HL-60 (cell line): ENCODE results near the gene SMIM21.

Source experiments
- DNase-seq, 2 experiments: peaks; one replicate each; pipeline ENCODE4 v3.0.0-alpha.2; 2010 to 2020; ENCODE audit warnings: low read depth in 1 of 2, low spot score in 1 of 2
- H3K27ac ChIP-seq: fragments of 250-450 bp; sonication (Bioruptor Pico); replicated peaks from 2 replicates; pipeline ENCODE4 v1.5.1; 2020; ENCODE audit warnings: mild to moderate bottlenecking, moderate library complexity
- H3K27me3 ChIP-seq: fragments of 250-450 bp; sonication (Bioruptor Pico); 2 replicates; pipeline ENCODE4 v1.5.1; 2021; ENCODE audit warnings: mild to moderate bottlenecking, moderate library complexity; ENCODE audit not compliant: insufficient read depth, poor library complexity, severe bottlenecking
- H3K4me3 ChIP-seq: replicated peaks from 2 replicates; pipeline ENCODE4 v1.5.1; 2011; ENCODE audit warnings: mild to moderate bottlenecking, control low read depth, low read length; ENCODE audit not compliant: insufficient read depth
- CTCF ChIP-seq: IDR thresholded peaks from one replicate; pipeline ENCODE4 v1.5.1; 2011; ENCODE audit warnings: low read length, control low read depth, inconsistent platforms; ENCODE audit not compliant: insufficient read depth
- GABPA ChIP-seq: IDR thresholded peaks from 2 replicates; pipeline ENCODE4 v1.6.1; 2012; ENCODE audit warnings: low read depth
- POLR2AphosphoS5 ChIP-seq: IDR thresholded peaks from 2 replicates; pipeline ENCODE4 v1.6.1; 2012; ENCODE audit warnings: low read depth
- REST ChIP-seq: IDR thresholded peaks from 2 replicates; pipeline ENCODE4 v1.6.1; 2012; ENCODE audit warnings: low read depth; ENCODE audit not compliant: insufficient replicate concordance
- SPI1 ChIP-seq: IDR thresholded peaks from 2 replicates; pipeline ENCODE4 v1.6.1; 2012; ENCODE audit warnings: low read depth, mild to moderate bottlenecking, borderline replicate concordance

SMIM21 gene

GRCh38 chr18:75438891-75439290 is 11.4 kb upstream of the SMIM21 start:
- Histone ChIP-seq H3K4me3 (no peak overlapping the region), H3K27me3 (peaks cover 11% of the 10 kb centered on the region), H3K27ac (no peak overlapping the region)
- DNase-seq: no peak
- no peak for TF ChIP-seq SPI1
- no peak for TF ChIP-seq CTCF

- Histone ChIP-seq H3K27me3 (peaks cover 17% of the 10 kb centered on the region), H3K4me3 (no peak overlapping the region), H3K27ac (no peak overlapping the region)
- DNase-seq: no peak
- TF ChIP-seq REST (no peak), GABPA (no peak), CTCF (no peak), SPI1 (no peak), POLR2AphosphoS5 (no peak)
Observed at GRCh38 chr18:75437979-75438378, 10.5 kb upstream of the SMIM21 start.

- TF ChIP-seq POLR2AphosphoS5 (no peak), SPI1 (no peak), REST (no peak), GABPA (no peak)
- DNase-seq: no peak
- H3K27me3 ChIP-seq: peaks cover 5% of the 10 kb centered on the region
Observed at GRCh38 chr18:75433098-75433497, 5.6 kb upstream of the SMIM21 start.

GRCh38 chr18:75429975-75430374 is 2.5 kb upstream of the SMIM21 start:
- TF ChIP-seq CTCF: no peak
- TF ChIP-seq GABPA: no peak
- no peak for TF ChIP-seq SPI1
- no peak for TF ChIP-seq POLR2AphosphoS5
- no peak for TF ChIP-seq REST
- Histone ChIP-seq H3K27ac (no peak overlapping the region), H3K27me3 (peaks cover 5% of the 10 kb centered on the region), H3K4me3 (no peak overlapping the region)
- DNase-seq: no peak

More at GRCh38 chr18:75433098-75433497, 5.6 kb upstream of the SMIM21 start:
- Histone ChIP-seq H3K27ac (no peak overlapping the region), H3K4me3 (no peak overlapping the region)
